Activated T-helper 1 cell treated with anti-CD3 and anti-CD28 coated beads, Interleukin-12 subunit alpha, Interleukin-12 subunit beta, Interleukin-2, Interleukin-4 antibody, amounts not matched to agents 30 ng/mL and 10 ng/mL and 1 ng/mL, durations not matched to agents 14 hours and 24 hours and 36 hours (primary cell): ENCODE results near the gene RAB11FIP4. TPM values are rescaled to one million over a fixed set of nuclear protein-coding genes. Genes with fewer than 3 reads are reported as not detected.

Source experiments
- DNase-seq: peaks from one replicate; pipeline ENCODE4 v3.0.0; 2021; ENCODE audit warnings: low spot score
- H3K27ac Mint-ChIP-seq: one replicate; pipeline ENCODE4 v1.8.0; 2021; ENCODE audit warnings: mild to moderate bottlenecking, mixed read lengths
- H3K27me3 Mint-ChIP-seq: one replicate; pipeline ENCODE4 v1.8.0; 2022; ENCODE audit warnings: mild to moderate bottlenecking, moderate library complexity, mixed read lengths; ENCODE audit not compliant: insufficient read depth
- H3K36me3 Mint-ChIP-seq: one replicate; pipeline ENCODE4 v1.8.0; 2021; ENCODE audit warnings: low read depth, mixed read lengths
- H3K4me1 Mint-ChIP-seq: one replicate; pipeline ENCODE4 v1.8.0; 2021; ENCODE audit warnings: low read depth, mixed read lengths
- H3K4me3 Mint-ChIP-seq: one replicate; pipeline ENCODE4 v1.8.0; 2021; ENCODE audit warnings: mild to moderate bottlenecking, moderate library complexity, mixed read lengths
- H3K9me3 Mint-ChIP-seq: one replicate; pipeline ENCODE4 v1.8.0; 2021; ENCODE audit warnings: mixed read lengths
- intact Hi-C: fragments of 100-400 bp; cut with micrococcal nuclease; formaldehyde crosslinking; loops from one replicate; pipeline ENCODE4 v1.15.1; 2024
- total RNA-seq: library from RNA; stranded (reverse); gene quantifications from 2 replicates; pipeline ENCODE4 v1.2.3, GENCODE V29; 2022

RAB11FIP4 gene
- total RNA-seq, 1 donor from 2014 or later = 28.7 TPM

GRCh38 chr17:31560616-31561235, 169.3 kb downstream of the RAB11FIP4 start:
- peaks cover 19% of the 10 kb centered on the region for H3K27me3 Mint-ChIP-seq
- intact Hi-C loops = no loop called here
- H3K4me3 Mint-ChIP-seq = peak overlapping the region; percentile 47
- no peaks in the 10 kb centered on the region for H3K36me3 Mint-ChIP-seq
- DNase-seq = no peak
- peaks cover 8% of the 10 kb centered on the region for H3K4me1 Mint-ChIP-seq
- H3K27ac Mint-ChIP-seq = no peak overlapping the region
- H3K9me3 Mint-ChIP-seq = no peaks in the 10 kb centered on the region

DNA sequence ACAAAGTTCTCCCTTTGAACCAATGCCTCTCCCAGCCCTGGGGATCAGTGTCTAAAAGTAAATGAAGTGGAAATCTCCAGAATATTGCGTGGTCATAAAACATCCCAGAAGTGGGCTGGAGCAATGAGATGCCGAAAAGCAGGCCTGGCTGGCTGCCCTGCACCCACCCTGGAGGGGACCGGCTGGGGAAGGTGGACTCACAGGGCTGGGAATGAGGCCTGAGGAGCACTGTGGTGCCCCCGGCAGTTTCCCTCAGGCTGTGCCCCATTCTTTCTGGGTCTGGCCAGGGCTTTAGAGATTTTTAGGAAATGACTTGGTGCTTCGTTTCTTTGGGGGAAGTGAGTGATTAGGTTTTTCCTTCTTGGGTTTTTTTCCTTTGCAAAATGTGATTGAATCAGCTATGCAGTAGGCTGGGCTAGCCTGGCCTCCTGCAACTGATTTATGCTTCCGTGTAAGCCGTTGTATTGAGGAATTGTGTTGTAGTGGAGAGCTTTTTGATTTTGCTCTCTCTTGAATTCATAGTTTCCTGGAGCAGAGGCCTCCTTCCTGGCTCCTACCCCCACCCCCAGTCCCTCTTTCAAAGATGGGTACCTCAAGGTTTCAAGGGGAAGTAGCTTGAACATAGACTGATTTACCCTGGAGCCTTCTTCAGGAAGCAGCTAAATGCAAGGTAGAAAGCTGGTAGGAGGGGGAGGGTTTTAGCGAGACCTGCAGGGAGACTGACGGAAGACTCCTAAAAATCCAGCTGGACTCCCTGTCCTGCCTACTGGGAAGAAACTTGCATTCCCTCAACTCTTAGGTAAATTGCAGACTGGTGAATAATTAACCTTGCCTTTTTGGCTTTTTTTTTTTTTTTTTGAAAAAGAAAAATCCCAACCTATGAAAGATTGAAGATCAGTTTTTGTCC, 170.2 kb downstream of the RAB11FIP4 start:
- Mint-ChIP-seq H3K36me3 (no peaks in the 10 kb centered on the region), H3K9me3 (no peaks in the 10 kb centered on the region), H3K4me1 (peaks cover 8% of the 10 kb centered on the region), H3K27me3 (peaks cover 19% of the 10 kb centered on the region), H3K27ac (no peak overlapping the region), H3K4me3 (no peak overlapping the region)
- intact Hi-C loops = no loop called here
- no peak for DNase-seq

- no peak overlapping the region for H3K27ac Mint-ChIP-seq
- H3K36me3 Mint-ChIP-seq = no peaks in the 10 kb centered on the region
- peaks cover 16% of the 10 kb centered on the region for H3K27me3 Mint-ChIP-seq
- H3K9me3 Mint-ChIP-seq = no peaks in the 10 kb centered on the region
- H3K4me1 Mint-ChIP-seq = peaks cover 8% of the 10 kb centered on the region
- intact Hi-C loops = no loop called here
- no peak overlapping the region for H3K4me3 Mint-ChIP-seq
- DNase-seq = no peak
These were observed 170.9 kb downstream of the RAB11FIP4 start for GRCh38 chr17:31562376-31562840.

DNA sequence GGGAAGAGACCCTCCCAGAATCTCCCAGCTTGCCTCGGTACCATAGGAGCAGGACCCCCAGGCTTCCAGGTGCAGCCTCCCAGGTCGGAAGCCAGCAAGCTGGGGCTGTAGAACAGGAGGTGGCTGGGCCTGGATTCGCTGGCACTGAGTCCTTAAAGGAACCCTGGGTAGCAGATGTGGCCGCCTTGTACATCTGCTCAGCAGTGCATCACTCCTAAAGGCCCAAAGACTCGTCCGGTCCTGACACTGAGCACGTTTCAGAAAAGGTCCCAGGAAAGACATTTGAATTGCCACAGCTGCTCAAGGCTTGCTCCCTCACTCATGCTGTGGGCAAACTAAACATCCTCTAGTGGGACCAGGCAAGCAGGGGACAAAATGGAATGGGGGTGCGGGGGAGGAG, 172.8 kb downstream of the RAB11FIP4 start:
- Mint-ChIP-seq H3K4me3 (no peak overlapping the region), H3K4me1 (peaks cover 8% of the 10 kb centered on the region)

GRCh38 chr17:31564883-31565301, 173.4 kb downstream of the RAB11FIP4 start:
- intact Hi-C loops = no loop called here
- H3K27ac Mint-ChIP-seq = no peak overlapping the region
- no peak overlapping the region for H3K4me3 Mint-ChIP-seq
- no peaks in the 10 kb centered on the region for H3K36me3 Mint-ChIP-seq
- H3K9me3 Mint-ChIP-seq = no peaks in the 10 kb centered on the region
- peaks cover 8% of the 10 kb centered on the region for H3K4me1 Mint-ChIP-seq
- peaks cover 16% of the 10 kb centered on the region for H3K27me3 Mint-ChIP-seq
- no peak for DNase-seq

More for the DNA sequence above, 172.8 kb downstream of the RAB11FIP4 start:
- Mint-ChIP-seq H3K36me3 (no peaks in the 10 kb centered on the region), H3K9me3 (no peaks in the 10 kb centered on the region), H3K27me3 (peaks cover 16% of the 10 kb centered on the region), H3K27ac (no peak overlapping the region)
- intact Hi-C loops = no loop called here
- no peak for DNase-seq

- intact Hi-C loops = no loop called here
- H3K4me1 Mint-ChIP-seq = peaks cover 8% of the 10 kb centered on the region
These were observed 174.2 kb downstream of the RAB11FIP4 start for GRCh38 chr17:31565652-31566051.

GRCh38 chr17:31566247-31566991, 174.9 kb downstream of the RAB11FIP4 start:
- Mint-ChIP-seq H3K4me1 (peaks cover 6% of the 10 kb centered on the region), H3K27ac (no peak overlapping the region), H3K27me3 (peaks cover 11% of the 10 kb centered on the region), H3K4me3 (no peak overlapping the region), H3K9me3 (no peaks in the 10 kb centered on the region), H3K36me3 (no peaks in the 10 kb centered on the region)
- intact Hi-C loops = no loop called here
- DNase-seq = no peak

More at GRCh38 chr17:31565652-31566051, 174.2 kb downstream of the RAB11FIP4 start:
- no peak for DNase-seq
- Mint-ChIP-seq H3K36me3 (no peaks in the 10 kb centered on the region), H3K27ac (no peak overlapping the region), H3K4me3 (no peak overlapping the region), H3K9me3 (no peaks in the 10 kb centered on the region), H3K27me3 (peaks cover 12% of the 10 kb centered on the region)

- intact Hi-C loops = no loop called here
- Mint-ChIP-seq H3K4me3 (no peak overlapping the region), H3K27me3 (peaks cover 6% of the 10 kb centered on the region), H3K27ac (no peak overlapping the region), H3K9me3 (no peaks in the 10 kb centered on the region), H3K4me1 (peaks cover under 1% of the 10 kb centered on the region), H3K36me3 (no peaks in the 10 kb centered on the region)
- no peak for DNase-seq
These were observed 175.5 kb downstream of the RAB11FIP4 start for GRCh38 chr17:31566992-31567373.

DNA sequence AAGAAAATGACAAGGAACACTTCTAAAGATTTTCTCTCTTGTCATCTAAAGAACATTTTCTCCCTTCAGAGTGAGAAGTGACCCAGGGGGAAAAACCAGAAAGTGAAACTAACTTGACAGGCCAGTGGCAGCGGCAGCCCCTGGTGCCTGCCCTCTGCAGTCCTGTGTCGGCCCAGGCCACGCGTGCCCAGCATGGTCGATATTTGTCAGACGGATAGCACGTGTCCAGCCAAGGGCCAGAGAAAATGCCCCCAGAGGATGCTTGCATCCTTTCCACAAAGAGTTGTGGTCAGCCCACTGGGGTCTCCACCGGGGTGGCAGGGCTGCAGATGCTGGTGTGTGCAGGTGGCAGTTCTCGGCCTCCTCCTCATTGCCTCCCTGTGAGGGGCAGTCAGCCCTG, 176.6 kb downstream of the RAB11FIP4 start:
- H3K4me1 Mint-ChIP-seq = no peaks in the 10 kb centered on the region
- H3K4me3 Mint-ChIP-seq = no peak overlapping the region
- no peaks in the 10 kb centered on the region for H3K36me3 Mint-ChIP-seq
- H3K9me3 Mint-ChIP-seq = no peaks in the 10 kb centered on the region
- H3K27me3 Mint-ChIP-seq = peaks cover 4% of the 10 kb centered on the region
- H3K27ac Mint-ChIP-seq = no peak overlapping the region
- no peak for DNase-seq
- intact Hi-C loops = no loop called here

GRCh38 chr17:31568539-31568938, 177.1 kb downstream of the RAB11FIP4 start:
- Mint-ChIP-seq H3K27ac (no peak overlapping the region), H3K4me1 (no peaks in the 10 kb centered on the region), H3K36me3 (no peaks in the 10 kb centered on the region), H3K4me3 (no peak overlapping the region), H3K9me3 (no peaks in the 10 kb centered on the region), H3K27me3 (peaks cover 4% of the 10 kb centered on the region)
- intact Hi-C loops = no loop called here
- no peak for DNase-seq

DNA sequence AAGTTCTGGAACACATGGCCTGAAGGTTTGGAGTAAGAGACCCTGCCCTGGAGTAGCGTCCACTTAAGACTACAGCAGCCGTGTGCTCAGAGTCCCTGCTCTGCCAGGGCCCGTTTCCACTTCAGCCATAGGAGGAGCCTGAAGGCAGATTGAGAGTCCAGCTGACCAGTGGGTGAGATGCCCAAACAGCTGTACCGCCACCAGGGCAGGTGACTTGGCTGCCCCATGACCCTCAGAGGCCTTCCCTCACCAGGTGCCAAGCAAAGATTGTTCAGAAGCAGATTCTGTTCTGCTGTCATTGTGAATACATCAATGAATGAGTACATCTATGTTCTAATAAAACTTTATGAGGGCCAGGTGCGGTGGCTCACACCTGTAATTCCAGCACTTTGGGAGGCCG, 178.8 kb downstream of the RAB11FIP4 start:
- Mint-ChIP-seq H3K36me3 (no peaks in the 10 kb centered on the region), H3K27ac (no peak overlapping the region), H3K9me3 (no peaks in the 10 kb centered on the region), H3K4me1 (no peaks in the 10 kb centered on the region), H3K27me3 (peaks cover 4% of the 10 kb centered on the region), H3K4me3 (no peak overlapping the region)
- intact Hi-C loops = no loop called here
- DNase-seq = no peak

DNA sequence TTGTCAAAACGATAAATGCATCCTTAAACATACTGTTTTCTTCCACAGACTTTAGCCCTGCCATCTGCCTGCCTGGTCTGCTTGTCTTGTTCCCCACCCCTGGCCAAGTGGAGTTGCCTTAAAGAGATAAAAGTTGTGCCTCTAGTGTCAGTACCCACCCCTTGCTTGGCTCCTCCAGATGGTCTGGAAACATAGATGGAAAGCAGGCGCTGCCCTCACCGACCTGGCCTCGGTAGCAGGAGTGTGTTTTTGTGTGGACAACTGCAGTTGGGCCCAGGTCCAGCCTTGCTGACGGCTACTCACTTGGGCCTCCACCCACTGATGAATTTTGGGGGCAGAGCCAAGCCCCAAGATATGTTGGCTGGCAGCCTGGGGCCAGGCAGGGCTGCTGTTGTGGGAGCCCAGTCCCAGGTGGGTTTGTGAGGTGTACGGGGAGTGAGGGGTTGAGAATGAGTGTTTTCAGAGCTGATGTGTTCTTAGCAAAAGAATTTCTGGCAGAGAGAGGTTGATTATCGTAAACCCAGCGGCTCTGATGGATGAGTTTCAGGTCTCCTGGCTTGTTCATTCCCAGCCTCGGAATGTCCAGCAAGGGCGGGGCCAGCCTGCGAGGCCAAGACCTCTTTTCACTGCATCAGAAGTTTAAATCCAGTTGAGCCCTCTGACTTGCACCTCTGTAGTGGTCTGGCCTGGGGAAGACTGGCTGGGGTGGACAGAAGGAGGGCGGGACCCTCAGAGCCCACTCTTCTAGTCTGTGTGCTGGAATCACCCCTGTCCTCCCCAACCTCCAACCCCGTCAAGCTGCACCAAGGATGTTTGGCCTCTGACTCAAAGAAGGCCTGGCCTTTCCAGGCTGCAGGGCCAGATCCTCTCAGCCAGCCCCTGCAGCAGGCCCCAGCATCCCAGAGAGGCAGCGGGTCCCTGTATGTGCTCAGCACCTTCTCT, 179.7 kb downstream of the RAB11FIP4 start:
- Mint-ChIP-seq H3K4me3 (no peak overlapping the region), H3K4me1 (no peaks in the 10 kb centered on the region), H3K27me3 (no peaks in the 10 kb centered on the region), H3K36me3 (no peaks in the 10 kb centered on the region), H3K27ac (no peak overlapping the region), H3K9me3 (no peaks in the 10 kb centered on the region)
- no peak for DNase-seq
- intact Hi-C loops = no loop called here
